ENCODE data around the gene CD63.

CD63 gene

DNA sequence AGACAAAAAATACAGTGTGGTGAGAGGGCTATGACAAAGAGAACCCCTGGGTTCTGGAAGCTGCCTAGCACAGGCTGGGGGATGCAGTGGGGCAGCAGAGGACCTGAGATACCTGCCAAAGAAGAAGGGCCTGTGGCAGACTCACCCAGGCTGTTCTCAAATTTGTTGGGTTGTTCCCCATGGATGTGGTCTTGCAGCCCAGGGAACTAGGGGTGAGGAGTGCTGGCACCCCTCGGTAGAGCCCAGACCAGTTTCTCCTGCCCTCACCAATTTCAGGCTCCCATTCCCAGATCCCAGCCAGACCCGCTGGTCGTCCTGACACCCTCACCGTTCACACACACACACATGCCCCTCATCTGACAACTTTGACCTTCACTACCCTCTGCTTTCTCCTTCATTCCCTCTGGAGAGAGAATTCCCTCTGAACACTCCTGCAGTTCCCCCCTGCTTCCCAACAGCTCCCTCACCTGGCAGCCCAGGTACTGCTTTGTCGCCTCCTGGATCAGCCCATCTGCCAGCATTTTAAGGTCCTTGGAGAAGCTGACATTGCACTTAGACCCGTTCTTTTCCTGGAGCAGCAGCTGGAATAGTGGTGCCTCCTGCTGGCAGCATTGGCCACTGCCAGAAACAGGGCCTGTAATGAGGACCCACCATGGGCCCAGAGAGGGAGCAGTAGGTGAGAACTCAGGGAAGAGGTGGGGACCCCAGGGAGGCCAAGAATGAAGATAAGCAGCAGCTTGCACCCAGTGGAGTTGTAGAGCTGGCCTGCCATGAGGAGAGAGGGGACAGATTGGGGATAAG lies 8.2 kb upstream of the CD63 start:
- H3K4me3 ChIP-seq (ENCODE audit: low read depth, low read length) = no peak overlapping the region
- peak; percentile 78 for DNase-seq (ENCODE audit: low read depth)
- TF ChIP-seq MYC (IDR thresholded peaks at IDR 0.05; ENCODE audit: low read depth, low read length) = no peak
- peak; percentile 94 for TF ChIP-seq CTCF (IDR thresholded peaks at IDR 0.05; ENCODE audit: low read depth, low read length)
- no peak for TF ChIP-seq POLR2A (IDR thresholded peaks at IDR 0.05; ENCODE audit: extremely low read depth, insufficient read length)
- TF ChIP-seq, protein P1, sequence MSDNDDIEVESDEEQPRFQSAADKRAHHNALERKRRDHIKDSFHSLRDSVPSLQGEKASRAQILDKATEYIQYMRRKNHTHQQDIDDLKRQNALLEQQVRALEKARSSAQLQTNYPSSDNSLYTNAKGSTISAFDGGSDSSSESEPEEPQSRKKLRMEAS (IDR thresholded peaks at IDR 0.05; ENCODE audit: low read depth, low read length) = 0 out of 2 replicates have a peak, but pooled peaks have one; percentile 39

- no peak overlapping the region for H3K4me3 ChIP-seq (ENCODE audit: low read depth, low read length)
- TF ChIP-seq, protein P1 (IDR thresholded peaks at IDR 0.05; ENCODE audit: low read depth, low read length) = no peak
- no peak for TF ChIP-seq POLR2A (IDR thresholded peaks at IDR 0.05; ENCODE audit: extremely low read depth, insufficient read length)
- no peak for TF ChIP-seq CTCF (IDR thresholded peaks at IDR 0.05; ENCODE audit: low read depth, low read length)
- TF ChIP-seq MYC (IDR thresholded peaks at IDR 0.05; ENCODE audit: low read depth, low read length) = no peak
- DNase-seq (ENCODE audit: low read depth) = no peak
Measured at GRCh38 chr12:55736076-55736475, 7.3 kb upstream of the CD63 start.

GRCh38 chr12:55734595-55734994 lies 5.8 kb upstream of the CD63 start:
- no peak overlapping the region for H3K4me3 ChIP-seq (ENCODE audit: low read depth, low read length)
- no peak for TF ChIP-seq MYC (IDR thresholded peaks at IDR 0.05; ENCODE audit: low read depth, low read length)
- TF ChIP-seq POLR2A (IDR thresholded peaks at IDR 0.05; ENCODE audit: extremely low read depth, insufficient read length) = no peak
- TF ChIP-seq, protein P1 (IDR thresholded peaks at IDR 0.05; ENCODE audit: low read depth, low read length) = no peak
- no peak for TF ChIP-seq CTCF (IDR thresholded peaks at IDR 0.05; ENCODE audit: low read depth, low read length)
- DNase-seq (ENCODE audit: low read depth) = no peak

GRCh38 chr12:55733858-55734257 lies 5.0 kb upstream of the CD63 start:
- no peak for TF ChIP-seq MYC (IDR thresholded peaks at IDR 0.05; ENCODE audit: low read depth, low read length)
- no peak for TF ChIP-seq CTCF (IDR thresholded peaks at IDR 0.05; ENCODE audit: low read depth, low read length)
- no peak for TF ChIP-seq POLR2A (IDR thresholded peaks at IDR 0.05; ENCODE audit: extremely low read depth, insufficient read length)
- TF ChIP-seq, protein P1 (IDR thresholded peaks at IDR 0.05; ENCODE audit: low read depth, low read length) = no peak
- no peak for DNase-seq (ENCODE audit: low read depth)
- H3K4me3 ChIP-seq (ENCODE audit: low read depth, low read length) = no peak overlapping the region

- no peak for DNase-seq (ENCODE audit: low read depth)
- TF ChIP-seq MYC (IDR thresholded peaks at IDR 0.05; ENCODE audit: low read depth, low read length) (no peak), CTCF (IDR thresholded peaks at IDR 0.05; ENCODE audit: low read depth, low read length) (no peak), POLR2A (IDR thresholded peaks at IDR 0.05; ENCODE audit: extremely low read depth, insufficient read length) (no peak)
- TF ChIP-seq, protein P1 (IDR thresholded peaks at IDR 0.05; ENCODE audit: low read depth, low read length) = no peak
- no peak overlapping the region for H3K4me3 ChIP-seq (ENCODE audit: low read depth, low read length)
Measured at GRCh38 chr12:55733021-55733555, 4.3 kb upstream of the CD63 start.

All from NB4 (cell line).